Natural killer cell treated with Interleukin-12 subunit alpha and Interleukin-12 subunit beta and Interleukin-15 and Interleukin-18, amount 100 ng/mL, for 72 hours (primary cell): Measurements from ENCODE around the gene MTHFD2L. TPM values are rescaled to one million over a fixed set of nuclear protein-coding genes. Genes with fewer than 3 reads are reported as not detected.
A peak's percentile ranks its signal among the peaks of the same experiment; 100 is the strongest.
"Not testable (repeated sequence)": the region's sequence is repeated elsewhere in the genome, so short reads cannot be mapped to it uniquely, and the experiment has no call there.

Experiments used
- ATAC-seq, 2 donors: fragments of 150-1000 bp; cut with Tn5 transposase in 1 of 2; sonication (Bioruptor Pico), chemical (Tn5 transposase) in 1 of 2; 2 replicates each; pipeline ENCODE4 v1.10.0; 2021
- DNase-seq: peaks from one replicate; pipeline ENCODE4 v3.0.0; 2022; ENCODE audit warnings: low spot score
- H3K27ac Mint-ChIP-seq, 2 donors: 1 replicate in 1 of 2; 2 replicates in 1 of 2; pipeline ENCODE4 v1.8.0; 2022; ENCODE audit warnings: mixed read lengths in 2 of 2, mild to moderate bottlenecking in 1 of 2, moderate library complexity in 1 of 2
- H3K27me3 Mint-ChIP-seq, 2 donors: 1 replicate in 1 of 2; 2 replicates in 1 of 2; pipeline ENCODE4 v1.8.0; 2022; ENCODE audit warnings: mixed read lengths in 2 of 2
- H3K36me3 Mint-ChIP-seq: one replicate; pipeline ENCODE4 v1.8.0; 2022; ENCODE audit warnings: mixed read lengths
- H3K4me1 Mint-ChIP-seq, 2 donors: 1 replicate in 1 of 2; 2 replicates in 1 of 2; pipeline ENCODE4 v1.8.0; 2022; ENCODE audit warnings: low read depth in 2 of 2, mixed read lengths in 2 of 2, mild to moderate bottlenecking in 1 of 2
- H3K4me3 Mint-ChIP-seq: one replicate; pipeline ENCODE4 v1.8.0; 2022; ENCODE audit warnings: mixed read lengths
- H3K9me3 Mint-ChIP-seq: 2 replicates; pipeline ENCODE4 v1.8.0; 2022; ENCODE audit warnings: mixed read lengths
- total RNA-seq, 2 donors: library from RNA; stranded (reverse); gene quantifications; one replicate each; pipeline ENCODE4 v1.2.3, GENCODE V29; 2022

The MTHFD2L gene
- total RNA-seq, 2 donors from 2014 or later = 8.4 to 14.5 TPM

DNA sequence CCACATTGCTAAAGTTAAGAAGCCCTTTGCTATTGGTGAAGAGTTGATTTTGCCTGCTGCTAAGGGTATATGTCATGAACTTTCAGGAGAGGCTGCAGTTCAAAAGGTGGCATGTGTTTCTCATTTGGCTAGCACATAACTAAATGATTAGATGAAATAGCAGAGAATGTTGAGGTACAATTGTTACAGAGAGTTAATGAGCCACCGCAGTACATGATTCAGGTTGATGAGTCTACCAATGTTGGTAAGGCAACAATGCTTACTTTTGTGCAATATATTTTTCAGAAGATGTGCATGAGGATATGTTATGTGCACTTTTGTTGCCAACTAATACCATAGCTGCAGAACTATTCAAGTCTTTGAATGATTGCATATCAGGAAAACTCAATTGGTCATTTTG, 37.8 kb upstream of the MTHFD2L start:
- Mint-ChIP-seq H3K4me3 (no peak overlapping the region), H3K27me3 (peaks cover 0 to 15% of the 10 kb centered on the region in 2 donors), H3K27ac (no peak overlapping the region), H3K4me1 (no peaks in the 10 kb centered on the region), H3K9me3 (peaks cover 3% of the 10 kb centered on the region), H3K36me3 (no peaks in the 10 kb centered on the region)
- DNase-seq (no peak), ATAC-seq (no peak)

DNA sequence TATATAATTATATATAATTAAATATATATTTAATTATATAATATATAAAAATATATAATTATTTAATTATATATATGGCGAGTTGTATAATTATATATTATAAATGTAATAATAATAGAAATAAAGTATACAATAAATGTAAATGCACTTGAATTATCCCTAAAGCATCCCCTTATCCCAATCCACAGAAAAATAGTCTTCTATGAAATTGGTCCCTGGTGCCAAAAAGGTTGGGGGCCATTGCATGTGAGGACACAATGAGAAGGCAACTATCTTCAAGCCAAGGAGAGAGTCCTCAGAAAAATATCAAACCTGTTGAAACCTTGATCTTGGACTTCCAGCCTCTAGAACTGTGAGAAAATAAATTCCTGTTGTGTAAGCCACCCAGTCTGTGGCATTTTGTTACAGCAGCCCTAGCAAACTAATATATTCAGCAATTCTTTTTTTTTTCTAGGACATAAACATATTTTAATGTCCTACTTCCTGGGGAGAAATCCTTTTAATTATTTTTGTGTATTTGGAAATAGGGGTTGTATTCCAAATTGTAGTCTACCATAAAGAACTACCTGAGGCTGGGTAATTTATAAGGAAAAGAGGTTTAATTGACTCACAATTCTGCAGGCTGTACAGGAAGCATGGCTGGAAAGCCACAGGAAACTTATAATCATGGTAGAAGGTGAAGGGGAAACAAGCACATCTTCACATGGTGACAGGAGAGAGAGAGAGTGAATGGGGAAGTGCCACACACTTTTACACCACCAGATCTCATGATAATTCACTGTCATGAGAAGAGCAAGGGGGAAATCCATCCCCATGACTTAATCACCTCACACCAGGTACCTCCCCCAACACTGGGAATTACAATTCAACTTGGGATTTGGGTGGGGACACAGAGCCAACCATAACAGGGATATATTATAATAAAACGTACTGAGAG, 36.0 kb upstream of the MTHFD2L start:
- Mint-ChIP-seq H3K4me3 (no peak overlapping the region), H3K27me3 (peaks cover 0 to 11% of the 10 kb centered on the region in 2 donors)
- DNase-seq = no peak

DNA sequence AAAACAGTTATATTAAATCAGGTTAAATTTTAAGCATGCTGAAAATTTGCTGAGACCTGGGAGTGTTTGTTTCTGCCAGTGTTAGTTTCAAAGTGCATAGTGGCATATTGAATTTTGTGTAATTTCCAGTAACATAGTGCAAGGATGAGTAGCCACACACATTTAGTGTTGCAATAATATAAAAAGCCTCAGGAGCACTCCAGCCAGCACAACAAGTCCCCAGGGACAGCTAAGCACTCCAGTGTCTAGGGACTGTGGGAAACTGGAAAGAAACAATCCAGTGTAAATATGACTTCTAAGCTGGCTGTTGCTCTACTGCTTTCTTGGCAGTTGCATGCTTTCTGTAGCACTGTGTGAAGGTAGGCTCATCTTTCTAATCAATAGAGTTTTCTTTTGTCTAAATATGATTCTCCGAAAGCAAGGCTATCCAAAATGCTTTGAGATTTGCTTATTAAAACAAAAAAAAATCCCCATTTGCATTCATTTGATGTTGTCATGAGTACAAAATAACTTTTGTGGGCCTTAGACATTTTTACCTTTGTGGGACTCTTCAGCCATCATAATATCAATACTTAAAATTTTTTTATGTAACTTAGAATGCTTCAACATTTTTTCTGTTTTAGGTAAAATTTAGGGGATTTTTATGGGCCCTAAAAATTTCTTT, 34.7 kb upstream of the MTHFD2L start:
- Mint-ChIP-seq H3K27me3 (peaks cover 12 to 14% of the 10 kb centered on the region in 2 donors), H3K4me1 (no peaks in the 10 kb centered on the region), H3K9me3 (peaks cover 3% of the 10 kb centered on the region), H3K4me3 (no peak overlapping the region), H3K36me3 (no peaks in the 10 kb centered on the region), H3K27ac (no peak overlapping the region)
- ATAC-seq = no peak
- DNase-seq = no peak

More for the DNA sequence above, 36.0 kb upstream of the MTHFD2L start:
- Mint-ChIP-seq H3K4me1 (no peaks in the 10 kb centered on the region), H3K27ac (no peak overlapping the region), H3K36me3 (no peaks in the 10 kb centered on the region), H3K9me3 (peaks cover 3% of the 10 kb centered on the region)
- ATAC-seq = no peak

DNA sequence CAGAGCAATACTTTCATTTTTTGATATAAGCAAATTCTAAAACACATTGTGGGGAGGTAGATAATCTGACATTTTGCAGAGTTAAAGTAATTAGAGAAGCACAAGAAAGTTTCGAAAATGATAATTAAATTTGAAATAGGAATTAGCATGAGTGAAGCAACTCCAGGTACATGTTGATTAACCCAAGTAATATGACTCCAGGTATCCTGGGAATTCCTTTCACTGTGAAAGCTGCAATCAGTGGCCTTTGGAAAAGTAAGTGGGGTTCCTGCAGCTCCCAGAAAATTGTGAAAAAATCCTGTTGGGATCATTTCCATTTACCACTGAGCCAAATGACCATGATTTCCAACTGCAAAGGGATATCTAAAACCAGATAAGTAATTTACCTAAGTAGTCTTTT, 32.9 kb upstream of the MTHFD2L start:
- Mint-ChIP-seq H3K4me1 (no peaks in the 10 kb centered on the region), H3K36me3 (no peaks in the 10 kb centered on the region), H3K4me3 (no peak overlapping the region), H3K27me3 (peaks cover 20 to 26% of the 10 kb centered on the region in 2 donors), H3K27ac (no peak overlapping the region), H3K9me3 (peaks cover 3% of the 10 kb centered on the region)
- DNase-seq (no peak), ATAC-seq (no peak)

DNA sequence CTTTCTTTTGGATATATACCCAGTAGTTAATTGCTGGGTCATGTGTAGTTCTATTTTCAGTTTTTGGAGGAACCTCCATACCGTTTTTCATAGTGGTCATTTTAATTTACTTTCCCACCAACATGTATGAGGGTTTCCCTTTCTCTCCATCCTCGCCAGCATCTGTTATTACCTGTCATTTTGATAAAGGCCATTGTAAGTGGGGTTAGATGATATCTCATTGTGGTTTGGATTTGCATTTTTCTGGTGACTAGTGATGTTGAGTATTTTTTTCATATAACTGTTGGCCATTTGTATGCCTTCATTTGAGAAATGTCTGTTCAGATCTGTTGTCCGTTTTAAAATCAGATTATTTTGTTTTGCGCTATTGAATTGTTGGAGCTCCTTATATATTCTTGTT, 30.2 kb upstream of the MTHFD2L start:
- ATAC-seq (no peak), DNase-seq (no peak)
- Mint-ChIP-seq H3K4me1 (no peaks in the 10 kb centered on the region), H3K27me3 (peaks cover 15 to 26% of the 10 kb centered on the region in 2 donors), H3K27ac (no peak overlapping the region), H3K4me3 (no peak overlapping the region), H3K9me3 (no peaks in the 10 kb centered on the region), H3K36me3 (no peaks in the 10 kb centered on the region)

DNA sequence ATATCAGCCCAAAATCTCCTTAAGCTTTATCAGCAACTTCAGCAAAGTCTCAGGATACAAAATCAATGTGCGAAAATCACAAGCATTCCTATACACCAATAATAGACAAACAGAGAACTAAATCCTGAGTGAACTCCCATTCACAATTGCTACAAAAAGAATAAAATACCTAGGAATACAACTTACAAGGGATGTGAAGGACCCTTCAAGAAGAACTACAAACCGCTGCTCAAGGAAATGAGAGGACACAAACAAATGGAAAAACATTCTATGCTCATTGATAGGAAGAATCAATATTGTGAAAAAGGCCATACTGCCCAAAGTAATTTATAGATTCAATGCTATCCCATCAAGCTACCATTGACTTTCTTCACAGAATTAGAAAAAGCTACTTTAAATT, 27.1 kb upstream of the MTHFD2L start:
- not testable (repeated sequence) for H3K27ac Mint-ChIP-seq, H3K9me3 Mint-ChIP-seq, H3K4me1 Mint-ChIP-seq, H3K4me3 Mint-ChIP-seq, H3K36me3 Mint-ChIP-seq, ATAC-seq, DNase-seq
- peaks cover 15 to 41% of the 10 kb centered on the region in 2 donors for H3K27me3 Mint-ChIP-seq

DNA sequence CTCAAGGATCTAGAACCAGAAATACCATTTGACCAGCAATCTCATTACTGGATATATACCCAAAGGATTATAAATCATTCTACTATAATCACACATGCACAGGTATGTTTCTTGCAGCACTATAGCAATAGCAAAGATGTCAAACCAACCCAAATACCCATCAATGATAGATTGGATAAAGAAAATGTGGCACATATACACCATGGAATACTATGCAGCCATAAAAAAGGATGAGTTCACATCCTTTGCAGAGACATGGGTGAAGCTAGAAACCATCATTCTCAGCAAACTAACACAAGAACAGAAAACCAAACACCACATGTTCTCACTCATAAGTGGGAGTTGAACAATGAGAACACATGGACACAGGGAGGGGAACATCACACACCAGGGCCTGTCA, 25.7 kb upstream of the MTHFD2L start:
- not testable (repeated sequence) for H3K36me3 Mint-ChIP-seq, H3K4me3 Mint-ChIP-seq, DNase-seq, ATAC-seq, H3K4me1 Mint-ChIP-seq, H3K9me3 Mint-ChIP-seq, H3K27ac Mint-ChIP-seq
- H3K27me3 Mint-ChIP-seq = peaks cover 18 to 52% of the 10 kb centered on the region in 2 donors

DNA sequence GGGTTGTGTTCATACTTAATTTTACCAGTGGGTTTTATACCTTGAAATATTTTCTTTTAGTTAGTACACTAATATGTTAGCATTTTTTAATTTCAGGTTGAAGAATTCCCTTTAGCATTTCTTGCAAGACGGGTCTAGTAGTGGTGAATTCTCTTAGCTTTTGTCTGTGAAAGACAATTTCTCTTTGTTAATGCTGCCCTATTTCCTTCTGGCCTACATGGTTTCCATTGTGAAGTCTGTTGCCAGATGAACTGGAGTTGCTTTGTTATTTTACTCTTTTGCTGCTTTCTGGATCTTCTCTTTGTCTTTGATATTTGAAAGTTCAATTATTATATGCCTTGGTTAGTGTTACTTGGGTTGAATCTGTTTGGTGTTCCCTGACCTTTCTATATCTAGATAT, 25.0 kb upstream of the MTHFD2L start:
- H3K27ac Mint-ChIP-seq = no peak overlapping the region
- ATAC-seq (no peak), DNase-seq (no peak)
- no peaks in the 10 kb centered on the region for H3K36me3 Mint-ChIP-seq
- H3K9me3 Mint-ChIP-seq = no peaks in the 10 kb centered on the region
- no peak overlapping the region for H3K4me3 Mint-ChIP-seq
- peaks cover 16 to 51% of the 10 kb centered on the region in 2 donors for H3K27me3 Mint-ChIP-seq
- no peaks in the 10 kb centered on the region for H3K4me1 Mint-ChIP-seq

DNA sequence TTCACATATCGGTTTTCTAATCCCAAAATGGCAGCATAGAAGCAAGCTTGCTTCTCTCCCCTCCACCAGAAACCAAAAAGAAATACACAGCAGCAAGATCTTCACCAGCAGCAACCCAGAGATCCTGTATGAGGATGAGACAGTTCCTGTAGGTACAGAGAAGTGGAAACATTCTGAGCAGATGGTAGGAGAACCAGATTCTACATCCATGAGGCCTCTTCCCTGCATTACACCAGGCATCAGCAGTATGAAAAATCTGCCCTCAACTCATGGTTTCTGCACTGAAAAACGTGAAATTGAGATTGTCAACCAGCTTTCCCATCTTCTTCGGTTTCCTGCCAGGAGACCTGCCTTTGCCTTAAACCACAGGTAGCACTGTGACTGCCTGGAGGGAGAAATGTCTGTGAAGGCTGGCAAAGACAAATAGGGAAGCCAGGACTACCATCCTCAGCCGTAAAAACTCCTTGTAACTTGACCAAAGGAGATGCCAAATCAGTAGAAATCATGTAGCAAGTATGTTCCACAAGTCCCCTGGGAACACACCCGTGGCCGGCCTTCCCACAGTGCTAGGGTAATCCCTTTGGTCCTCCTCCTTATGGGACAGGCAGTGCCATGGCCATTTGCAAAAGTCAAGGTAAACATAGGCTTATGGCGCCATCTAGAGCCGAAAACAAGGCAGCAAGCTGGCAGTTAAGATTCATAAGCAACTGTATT, 24.0 kb upstream of the MTHFD2L start:
- H3K9me3 Mint-ChIP-seq = no peaks in the 10 kb centered on the region
- no peak overlapping the region for H3K27ac Mint-ChIP-seq
- no peaks in the 10 kb centered on the region for H3K4me1 Mint-ChIP-seq
- H3K4me3 Mint-ChIP-seq = no peak overlapping the region
- ATAC-seq (peak in 1 of 2 donors; percentile 36), DNase-seq (no peak)
- H3K36me3 Mint-ChIP-seq = no peaks in the 10 kb centered on the region
- peaks cover 13 to 49% of the 10 kb centered on the region in 2 donors for H3K27me3 Mint-ChIP-seq

DNA sequence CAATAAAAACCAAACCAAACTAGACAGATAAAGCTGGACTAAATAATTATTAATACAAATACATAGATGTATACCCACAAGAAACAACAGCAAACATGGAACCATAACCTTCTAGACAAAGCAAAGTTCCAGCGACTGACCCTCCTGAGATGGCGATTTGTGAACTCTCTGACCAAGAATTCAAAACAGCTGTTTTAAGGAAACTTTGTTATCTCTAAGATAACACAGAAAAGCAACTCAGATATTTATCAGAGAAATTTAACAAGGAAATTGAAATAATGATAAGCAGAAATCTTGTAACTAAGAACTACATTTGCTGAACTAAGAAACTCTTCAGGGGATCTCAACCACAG, 23.4 kb upstream of the MTHFD2L start:
- no peaks in the 10 kb centered on the region for H3K9me3 Mint-ChIP-seq
- H3K36me3 Mint-ChIP-seq = no peaks in the 10 kb centered on the region
- ATAC-seq (no peak), DNase-seq (no peak)
- H3K4me3 Mint-ChIP-seq = no peak overlapping the region
- peaks cover 9 to 44% of the 10 kb centered on the region in 2 donors for H3K27me3 Mint-ChIP-seq
- H3K4me1 Mint-ChIP-seq = no peaks in the 10 kb centered on the region
- no peak overlapping the region for H3K27ac Mint-ChIP-seq

DNA sequence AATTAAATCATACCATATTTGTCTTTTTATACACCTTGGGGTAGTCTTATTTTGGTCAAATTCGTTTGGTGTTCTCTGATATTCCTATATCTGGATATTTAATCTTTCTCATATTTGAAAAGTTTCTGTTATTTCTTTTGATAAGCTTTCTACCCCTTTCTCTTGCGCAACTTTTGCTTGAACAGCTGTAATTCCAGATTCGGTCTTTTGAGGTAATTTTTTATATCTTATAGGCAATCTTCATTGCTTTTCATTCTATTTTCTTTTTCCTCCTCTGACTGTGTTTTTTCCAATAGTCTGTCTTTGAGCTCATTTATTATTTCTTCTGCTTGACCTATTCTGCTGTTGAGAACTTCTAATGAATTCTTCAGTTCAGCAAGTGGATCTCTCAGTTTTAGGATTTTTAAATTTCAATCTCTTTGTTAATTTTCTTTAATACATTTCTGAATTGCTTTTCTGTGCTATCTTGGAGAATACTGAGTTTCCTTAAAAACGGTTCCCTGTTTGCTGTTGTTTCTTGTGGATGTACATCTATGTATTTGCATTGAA, 11.3 kb upstream of the MTHFD2L start:
- Mint-ChIP-seq H3K27me3 (peaks cover 30 to 52% of the 10 kb centered on the region in 2 donors), H3K4me3 (no peak overlapping the region), H3K9me3 (peaks cover 5% of the 10 kb centered on the region), H3K27ac (no peak overlapping the region), H3K36me3 (peaks cover 4% of the 10 kb centered on the region), H3K4me1 (no peaks in the 10 kb centered on the region)
- ATAC-seq (no peak), DNase-seq (no peak)

DNA sequence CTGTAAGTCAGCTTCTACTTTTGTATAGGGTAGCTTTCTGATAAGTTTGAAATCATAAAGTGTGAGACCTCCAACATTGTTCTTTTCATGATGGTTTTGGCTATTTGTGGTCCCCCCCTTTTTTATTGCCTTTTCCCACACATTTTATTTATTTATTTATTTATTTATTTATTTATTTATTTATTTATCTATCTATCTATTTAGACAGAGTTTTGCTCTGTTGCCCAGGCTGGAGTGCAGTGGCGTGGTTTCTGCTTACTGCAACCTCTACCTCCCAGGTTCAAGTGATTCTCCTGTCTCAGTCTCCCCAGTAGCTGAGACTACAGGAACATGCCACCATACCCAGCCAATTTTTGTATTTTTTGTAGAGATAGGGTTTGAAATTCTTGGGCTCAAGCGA, 9.7 kb upstream of the MTHFD2L start:
- no peaks in the 10 kb centered on the region for H3K4me1 Mint-ChIP-seq
- H3K27ac Mint-ChIP-seq = no peak overlapping the region
- H3K36me3 Mint-ChIP-seq = peaks cover 4% of the 10 kb centered on the region
- H3K9me3 Mint-ChIP-seq = peaks cover 5% of the 10 kb centered on the region
- peaks cover 26 to 45% of the 10 kb centered on the region in 2 donors for H3K27me3 Mint-ChIP-seq
- ATAC-seq = no peak
- DNase-seq = no peak
- H3K4me3 Mint-ChIP-seq = no peak overlapping the region

DNA sequence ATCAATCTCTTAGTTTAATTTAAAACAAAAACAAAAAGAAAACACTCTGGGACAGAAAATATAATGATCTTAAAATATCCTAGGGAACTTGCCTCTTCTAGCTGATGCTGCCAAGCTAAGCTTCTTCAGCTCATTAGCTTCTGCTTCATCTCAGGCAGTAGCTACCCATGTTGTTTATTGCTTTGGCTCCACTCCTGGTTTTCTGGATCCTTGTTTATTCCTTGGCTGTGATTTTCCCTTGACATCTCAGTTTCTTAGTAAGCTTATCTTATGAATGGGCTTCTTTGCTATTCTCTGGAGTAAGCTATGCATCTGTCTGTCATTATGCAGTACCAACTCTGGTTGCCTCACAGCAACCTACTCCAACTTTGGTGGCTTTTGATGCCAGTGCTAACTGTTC, 5.1 kb upstream of the MTHFD2L start:
- no peak for ATAC-seq
- Mint-ChIP-seq H3K4me3 (no peak overlapping the region), H3K36me3 (no peaks in the 10 kb centered on the region), H3K27ac (no peak overlapping the region), H3K27me3 (peaks cover 8 to 34% of the 10 kb centered on the region in 2 donors), H3K9me3 (no peaks in the 10 kb centered on the region), H3K4me1 (peaks cover 7 to 10% of the 10 kb centered on the region in 2 donors)
- DNase-seq = no peak
